COLO829 (cell line): ENCODE measurements around the gene ARMC10.
"Not testable (repeated sequence)": the region's sequence is repeated elsewhere in the genome, so short reads cannot be mapped to it uniquely, and the experiment has no call there.

Experiments used
- DNase-seq: peaks from one replicate; pipeline ENCODE4 v3.0.0; 2012; ENCODE audit warnings: low spot score

The ARMC10 gene

GRCh38 chr7:103078226-103078625 lies 3.3 kb downstream of the ARMC10 start:
- not testable (repeated sequence) for DNase-seq

- DNase-seq: no peak
Measured at GRCh38 chr7:103079836-103080235, 4.9 kb downstream of the ARMC10 start.

- DNase-seq: no peak
Measured at GRCh38 chr7:103080923-103081322, 6.0 kb downstream of the ARMC10 start.

GRCh38 chr7:103082497-103082896 lies 7.6 kb downstream of the ARMC10 start:
- DNase-seq: no peak

- DNase-seq: no peak
Measured at GRCh38 chr7:103083210-103083609, 8.3 kb downstream of the ARMC10 start.

- DNase-seq: not testable (repeated sequence)
Measured at GRCh38 chr7:103092321-103092720, 17.4 kb downstream of the ARMC10 start.

- no peak for DNase-seq
Measured at GRCh38 chr7:103093429-103093828, 18.5 kb downstream of the ARMC10 start.

GRCh38 chr7:103094102-103094501 lies 19.2 kb downstream of the ARMC10 start:
- DNase-seq: peak; percentile 29

GRCh38 chr7:103095558-103095957 lies 20.6 kb downstream of the ARMC10 start:
- not testable (repeated sequence) for DNase-seq

GRCh38 chr7:103097041-103097440 lies 22.1 kb downstream of the ARMC10 start:
- no peak for DNase-seq

GRCh38 chr7:103100348-103100747 lies 25.4 kb downstream of the ARMC10 start:
- DNase-seq: no peak

GRCh38 chr7:103101543-103101942 lies 26.6 kb downstream of the ARMC10 start:
- DNase-seq: no peak

- DNase-seq: no peak
Measured at GRCh38 chr7:103106005-103106702, 31.2 kb downstream of the ARMC10 start.

- DNase-seq: not testable (repeated sequence)
Measured at GRCh38 chr7:103106703-103107070, 31.7 kb downstream of the ARMC10 start.

- DNase-seq: peak; percentile 64
Measured at GRCh38 chr7:103113164-103113563, 38.2 kb downstream of the ARMC10 start.

GRCh38 chr7:103114576-103115008 lies 39.7 kb downstream of the ARMC10 start:
- no peak for DNase-seq

GRCh38 chr7:103115771-103116170 lies 40.8 kb downstream of the ARMC10 start:
- no peak for DNase-seq

GRCh38 chr7:103116511-103116910 lies 41.6 kb downstream of the ARMC10 start:
- no peak for DNase-seq

GRCh38 chr7:103116991-103117390 lies 42.1 kb downstream of the ARMC10 start:
- DNase-seq: peak; percentile 92

- peak; percentile 86 for DNase-seq
Measured at GRCh38 chr7:103117465-103117864, 42.5 kb downstream of the ARMC10 start.

- DNase-seq: no peak
Measured at GRCh38 chr7:103119791-103120291, 44.9 kb downstream of the ARMC10 start.

GRCh38 chr7:103120362-103120761 lies 45.4 kb downstream of the ARMC10 start:
- DNase-seq: no peak

GRCh38 chr7:103121641-103122040 lies 46.7 kb downstream of the ARMC10 start:
- DNase-seq: no peak

GRCh38 chr7:103123529-103123928 lies 48.6 kb downstream of the ARMC10 start:
- DNase-seq: no peak
